Chondrocyte (in vitro differentiated cells): ENCODE results near the gene OFD1. TPM values are rescaled to one million over a fixed set of nuclear protein-coding genes. Genes with fewer than 3 reads are reported as not detected.

Experiments
- DNase-seq: peaks from one replicate; pipeline ENCODE4 v3.0.0; 2021; ENCODE audit warnings: mixed read lengths, low spot score
- H3K27ac Mint-ChIP-seq: one replicate; pipeline ENCODE4 v1.8.0; 2021; ENCODE audit warnings: mild to moderate bottlenecking, moderate library complexity, mixed read lengths; ENCODE audit not compliant: unreplicated experiment
- H3K27me3 Mint-ChIP-seq: 2 replicates; pipeline ENCODE4 v1.8.0; 2021; ENCODE audit warnings: low read depth, mixed read lengths
- H3K36me3 Mint-ChIP-seq: 2 replicates; pipeline ENCODE4 v1.8.0; 2021; ENCODE audit warnings: low read depth, mixed read lengths
- H3K4me1 Mint-ChIP-seq: 2 replicates; pipeline ENCODE4 v1.8.0; 2021; ENCODE audit warnings: low read depth, mild to moderate bottlenecking, mixed read lengths
- H3K4me3 Mint-ChIP-seq: one replicate; pipeline ENCODE4 v1.8.0; 2021; ENCODE audit warnings: mild to moderate bottlenecking, moderate library complexity, mixed read lengths; ENCODE audit not compliant: unreplicated experiment
- H3K9me3 Mint-ChIP-seq: 2 replicates; pipeline ENCODE4 v1.8.0; 2021; ENCODE audit warnings: low read depth, mixed read lengths
- total RNA-seq: library from RNA; stranded (reverse); gene quantifications from 3 replicates; pipeline ENCODE4 v1.2.1, GENCODE V29; 2021
- TF ChIP-seq, protein P1 (sequence below): fragments of 200-600 bp; sonication (generic); IDR thresholded peaks from 2 replicates; pipeline ENCODE4 v1.5.0; 2021; ENCODE audit warnings: antibody characterized with exemption, mild to moderate bottlenecking, moderate library complexity

Gene OFD1
- total RNA-seq, 1 donor from 2014 or later = 17.8 TPM

DNA sequence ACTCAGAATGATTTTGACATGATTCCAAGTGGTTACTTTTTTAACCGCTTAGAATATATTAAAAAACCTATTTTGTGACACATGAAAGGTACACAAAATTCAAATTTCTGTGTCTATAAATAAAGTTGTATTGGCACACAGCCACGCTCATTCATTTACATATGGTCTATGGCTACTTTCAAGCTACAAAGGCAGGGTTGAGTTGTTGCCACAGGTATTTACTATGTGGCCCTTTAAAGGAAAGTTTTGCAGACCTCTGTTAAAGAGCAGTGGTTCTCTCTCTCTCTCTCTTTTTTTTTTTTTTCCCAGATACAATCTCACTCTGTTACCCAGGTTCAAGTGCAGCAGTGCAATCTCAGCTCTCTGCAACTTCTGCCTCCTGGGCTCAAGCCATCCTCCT is 59.3 kb downstream of the OFD1 start:
- Mint-ChIP-seq H3K4me1 (peaks cover 21% of the 10 kb centered on the region), H3K27me3 (no peaks in the 10 kb centered on the region), H3K4me3 (no peak overlapping the region), H3K27ac (no peak overlapping the region), H3K36me3 (peaks cover 3% of the 10 kb centered on the region), H3K9me3 (peaks cover 10% of the 10 kb centered on the region)
- TF ChIP-seq, protein P1, sequence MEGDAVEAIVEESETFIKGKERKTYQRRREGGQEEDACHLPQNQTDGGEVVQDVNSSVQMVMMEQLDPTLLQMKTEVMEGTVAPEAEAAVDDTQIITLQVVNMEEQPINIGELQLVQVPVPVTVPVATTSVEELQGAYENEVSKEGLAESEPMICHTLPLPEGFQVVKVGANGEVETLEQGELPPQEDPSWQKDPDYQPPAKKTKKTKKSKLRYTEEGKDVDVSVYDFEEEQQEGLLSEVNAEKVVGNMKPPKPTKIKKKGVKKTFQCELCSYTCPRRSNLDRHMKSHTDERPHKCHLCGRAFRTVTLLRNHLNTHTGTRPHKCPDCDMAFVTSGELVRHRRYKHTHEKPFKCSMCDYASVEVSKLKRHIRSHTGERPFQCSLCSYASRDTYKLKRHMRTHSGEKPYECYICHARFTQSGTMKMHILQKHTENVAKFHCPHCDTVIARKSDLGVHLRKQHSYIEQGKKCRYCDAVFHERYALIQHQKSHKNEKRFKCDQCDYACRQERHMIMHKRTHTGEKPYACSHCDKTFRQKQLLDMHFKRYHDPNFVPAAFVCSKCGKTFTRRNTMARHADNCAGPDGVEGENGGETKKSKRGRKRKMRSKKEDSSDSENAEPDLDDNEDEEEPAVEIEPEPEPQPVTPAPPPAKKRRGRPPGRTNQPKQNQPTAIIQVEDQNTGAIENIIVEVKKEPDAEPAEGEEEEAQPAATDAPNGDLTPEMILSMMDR = no peak
- DNase-seq = no peak

DNA sequence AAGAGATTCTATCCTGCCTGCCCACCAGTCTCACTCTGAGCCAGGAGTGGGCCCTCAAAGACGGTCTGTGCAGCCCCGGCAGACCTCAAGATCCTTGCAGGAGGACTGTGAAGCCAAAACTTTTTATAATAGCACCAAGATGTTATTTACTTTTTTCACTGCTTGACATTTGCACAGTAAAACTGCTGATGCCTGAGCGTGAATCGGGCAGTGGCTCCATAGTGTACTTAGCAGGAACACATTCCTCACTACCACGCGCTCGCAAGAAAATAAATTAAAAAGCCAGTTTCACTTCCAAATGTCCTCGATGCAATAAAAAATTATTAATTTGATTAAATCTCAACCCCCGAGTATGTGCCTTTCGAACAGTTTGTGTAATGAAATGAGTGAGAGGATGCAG is 59.9 kb downstream of the OFD1 start:
- Mint-ChIP-seq H3K4me1 (peaks cover 21% of the 10 kb centered on the region), H3K36me3 (peaks cover 3% of the 10 kb centered on the region), H3K9me3 (peaks cover 10% of the 10 kb centered on the region), H3K4me3 (no peak overlapping the region), H3K27ac (no peak overlapping the region), H3K27me3 (no peaks in the 10 kb centered on the region)
- TF ChIP-seq, protein P1 = no peak
- DNase-seq = no peak

DNA sequence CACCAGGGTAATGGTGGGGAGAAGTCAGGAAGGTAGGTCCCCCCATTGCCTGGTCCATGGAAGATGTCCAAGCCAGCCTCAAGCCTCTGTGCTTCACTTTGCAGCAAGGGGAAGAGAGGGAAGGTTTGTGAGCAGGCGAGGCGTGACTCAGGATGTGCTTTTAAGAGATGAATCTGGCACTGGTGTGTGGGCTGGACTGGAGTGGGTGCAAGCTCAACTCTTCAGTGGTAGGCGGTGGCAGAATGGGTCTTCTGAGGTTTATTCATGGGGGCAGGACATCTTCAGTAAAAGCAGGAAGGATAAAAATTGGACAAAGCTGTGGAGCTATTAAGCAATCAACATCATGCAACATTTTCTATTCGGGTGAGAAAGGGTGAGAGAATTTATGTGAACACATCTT is 63.0 kb downstream of the OFD1 start:
- Mint-ChIP-seq H3K9me3 (peaks cover 14% of the 10 kb centered on the region), H3K27me3 (no peaks in the 10 kb centered on the region), H3K36me3 (peaks cover 3% of the 10 kb centered on the region), H3K4me3 (no peak overlapping the region), H3K4me1 (no peaks in the 10 kb centered on the region), H3K27ac (no peak overlapping the region)
- DNase-seq = no peak
- TF ChIP-seq, protein P1 = no peak

DNA sequence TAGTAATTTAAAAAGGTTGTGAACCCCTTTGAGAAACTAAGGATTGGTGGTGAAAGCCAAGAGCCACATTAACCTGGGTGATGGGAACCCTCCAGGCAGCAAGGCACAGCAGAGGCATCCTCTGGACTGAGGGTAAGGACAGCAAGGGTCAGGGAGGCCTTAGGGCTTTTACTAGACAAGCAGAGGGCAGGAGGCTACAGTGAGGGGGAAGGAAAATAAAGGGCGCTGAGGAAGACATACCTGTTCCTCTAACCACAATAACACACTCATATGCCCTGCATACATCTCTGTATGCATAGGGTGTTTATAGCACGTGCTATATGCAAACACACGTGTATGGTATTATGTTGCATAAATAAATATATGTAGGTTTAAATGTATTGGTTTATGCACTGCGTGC is 63.6 kb downstream of the OFD1 start:
- H3K36me3 Mint-ChIP-seq = peaks cover 3% of the 10 kb centered on the region
- DNase-seq = no peak
- H3K4me1 Mint-ChIP-seq = no peaks in the 10 kb centered on the region
- no peaks in the 10 kb centered on the region for H3K27me3 Mint-ChIP-seq
- TF ChIP-seq, protein P1 = no peak
- H3K9me3 Mint-ChIP-seq = peaks cover 14% of the 10 kb centered on the region
- H3K4me3 Mint-ChIP-seq = no peak overlapping the region
- no peak overlapping the region for H3K27ac Mint-ChIP-seq

DNA sequence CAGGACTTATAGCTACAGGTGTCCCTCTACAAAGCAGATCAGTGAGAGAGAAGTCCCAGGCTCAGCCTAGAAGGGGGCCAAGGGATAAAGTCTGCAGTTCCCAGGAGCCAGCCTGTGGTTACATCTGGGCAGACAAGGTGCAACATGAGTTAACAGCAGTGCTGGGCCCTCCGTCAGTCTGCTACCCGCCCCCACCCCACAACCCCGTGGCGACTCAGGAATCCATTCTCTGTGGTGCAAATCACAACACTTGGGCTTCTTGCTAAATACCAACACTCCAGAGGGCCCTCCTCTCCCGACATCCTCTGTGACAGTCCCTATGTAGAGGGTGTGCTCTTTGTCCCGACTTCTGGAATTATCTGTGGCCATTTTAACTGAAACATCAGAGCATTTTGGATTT is 68.6 kb downstream of the OFD1 start:
- H3K9me3 Mint-ChIP-seq = peaks cover 8% of the 10 kb centered on the region
- no peak overlapping the region for H3K27ac Mint-ChIP-seq
- no peak for DNase-seq
- no peaks in the 10 kb centered on the region for H3K27me3 Mint-ChIP-seq
- no peak overlapping the region for H3K4me3 Mint-ChIP-seq
- peaks cover under 1% of the 10 kb centered on the region for H3K36me3 Mint-ChIP-seq
- TF ChIP-seq, protein P1 = no peak
- H3K4me1 Mint-ChIP-seq = peaks cover 6% of the 10 kb centered on the region
